Epithelial cell of prostate (primary cell): ENCODE data around the gene SEMA3G.

ENCODE experiments used
- DNase-seq: peaks from one replicate; pipeline ENCODE4 v3.0.0-alpha.2; 2011; ENCODE audit warnings: low read depth, low spot score
- H3K27ac ChIP-seq: fragments of 450-650 bp; 2 replicates; pipeline ENCODE4 v1.5.1; 2017; ENCODE audit warnings: mild to moderate bottlenecking

Gene SEMA3G

GRCh38 chr3:52399131-52399530 is 45.8 kb downstream of the SEMA3G start:
- H3K27ac ChIP-seq: no peak overlapping the region
- no peak for DNase-seq

DNA sequence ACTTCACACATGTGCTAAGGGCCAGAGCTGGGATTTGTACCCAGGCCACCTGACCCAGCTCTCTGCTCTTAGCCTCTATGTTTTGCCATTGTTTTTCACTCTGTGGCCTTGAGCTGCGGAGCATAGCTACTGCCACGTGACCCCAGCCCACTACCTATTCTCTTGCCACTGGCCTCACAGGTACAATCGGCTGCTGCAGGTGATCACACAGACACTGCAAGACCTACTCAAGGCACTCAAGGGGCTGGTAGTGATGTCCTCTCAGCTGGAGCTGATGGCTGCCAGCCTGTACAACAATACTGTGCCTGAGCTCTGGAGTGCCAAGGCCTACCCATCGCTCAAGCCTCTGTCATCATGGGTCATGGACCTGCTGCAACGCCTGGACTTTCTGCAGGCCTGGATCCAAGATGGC is 46.2 kb downstream of the SEMA3G start:
- H3K27ac ChIP-seq: no peak overlapping the region
- no peak for DNase-seq

DNA sequence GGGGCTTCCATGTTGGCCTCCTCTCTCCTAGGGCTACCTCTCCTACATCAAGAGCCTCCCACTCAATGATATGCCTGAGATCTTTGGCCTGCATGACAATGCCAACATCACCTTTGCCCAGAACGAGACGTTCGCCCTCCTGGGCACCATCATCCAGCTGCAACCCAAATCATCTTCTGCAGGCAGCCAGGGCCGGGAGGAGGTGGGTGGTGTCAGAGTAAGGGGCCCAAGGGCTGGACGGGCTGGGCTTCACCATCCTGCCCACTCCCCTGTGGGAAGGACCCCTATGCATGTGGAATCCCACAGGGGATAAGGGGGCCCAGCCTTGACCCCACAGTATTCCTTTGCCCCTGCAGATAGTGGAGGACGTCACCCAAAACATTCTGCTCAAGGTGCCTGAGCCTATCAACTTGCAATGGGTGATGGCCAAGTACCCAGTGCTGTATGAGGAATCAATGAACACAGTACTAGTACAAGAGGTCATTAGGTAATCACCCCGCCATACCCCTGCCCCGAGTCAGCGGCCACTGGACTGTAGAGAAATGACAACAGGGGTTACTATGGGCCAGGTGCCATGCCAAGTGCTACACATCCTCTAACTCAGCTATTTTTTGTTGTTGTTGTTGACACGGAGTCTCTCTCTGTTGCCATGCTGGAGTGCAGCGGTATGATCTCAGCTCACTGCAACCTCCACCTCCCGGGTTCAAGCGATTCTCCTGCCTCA is 47.1 kb downstream of the SEMA3G start:
- no peak overlapping the region for H3K27ac ChIP-seq

DNA sequence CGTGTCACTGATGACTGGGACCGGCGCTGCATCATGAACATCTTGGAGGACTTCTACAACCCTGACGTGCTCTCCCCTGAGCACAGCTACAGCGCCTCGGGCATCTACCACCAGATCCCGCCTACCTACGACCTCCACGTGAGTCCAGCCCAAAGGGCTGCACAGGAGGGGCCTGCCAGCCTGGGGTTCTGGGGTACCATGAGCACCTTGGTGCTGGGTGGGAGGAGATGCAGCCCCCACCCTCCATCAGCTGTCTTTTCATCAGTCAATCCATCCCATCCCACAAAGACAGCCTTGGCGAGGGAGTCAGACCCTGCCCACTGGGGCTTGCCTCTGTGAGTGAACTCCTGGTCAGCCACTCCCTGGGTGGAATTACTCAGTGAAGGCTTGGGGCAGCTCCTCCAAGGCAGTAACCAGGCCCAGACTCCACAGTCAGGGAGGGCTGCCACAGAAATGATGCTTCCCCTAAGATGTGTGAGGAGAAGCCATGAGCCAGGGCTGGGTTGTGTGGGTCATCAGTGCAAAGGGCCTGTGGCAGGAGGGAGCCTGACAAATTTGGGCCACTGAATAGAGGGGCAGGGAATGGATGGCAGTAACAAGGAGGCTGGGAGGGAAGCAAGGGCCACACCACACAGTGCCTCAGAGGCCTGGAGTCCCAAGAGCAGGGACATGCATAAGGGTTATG is 47.9 kb downstream of the SEMA3G start:
- no peak overlapping the region for H3K27ac ChIP-seq
- DNase-seq: no peak

More for the DNA sequence above, 47.1 kb downstream of the SEMA3G start:
- DNase-seq: no peak

GRCh38 chr3:52396011-52396906 is 48.6 kb downstream of the SEMA3G start:
- DNase-seq: no peak
- H3K27ac ChIP-seq: no peak overlapping the region

DNA sequence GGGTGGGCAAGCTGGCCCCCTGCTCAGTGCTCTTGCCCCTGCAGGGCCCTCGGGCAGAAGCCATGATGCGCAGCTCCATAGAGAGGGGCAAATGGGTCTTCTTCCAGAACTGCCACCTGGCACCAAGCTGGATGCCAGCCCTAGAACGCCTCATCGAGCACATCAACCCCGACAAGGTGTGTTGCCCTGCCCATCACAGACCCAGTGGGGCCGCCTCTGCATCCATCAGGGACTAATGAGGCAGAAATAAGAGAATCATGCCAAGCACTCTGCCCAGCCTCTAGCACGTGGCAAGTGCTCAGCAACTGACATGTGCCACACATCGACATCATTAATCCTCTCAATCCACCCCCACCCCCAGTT is 49.4 kb downstream of the SEMA3G start:
- DNase-seq: no peak
- H3K27ac ChIP-seq: no peak overlapping the region

- no peak overlapping the region for H3K27ac ChIP-seq
- no peak for DNase-seq
Observed at GRCh38 chr3:52394751-52395502, 50.0 kb downstream of the SEMA3G start.

DNA sequence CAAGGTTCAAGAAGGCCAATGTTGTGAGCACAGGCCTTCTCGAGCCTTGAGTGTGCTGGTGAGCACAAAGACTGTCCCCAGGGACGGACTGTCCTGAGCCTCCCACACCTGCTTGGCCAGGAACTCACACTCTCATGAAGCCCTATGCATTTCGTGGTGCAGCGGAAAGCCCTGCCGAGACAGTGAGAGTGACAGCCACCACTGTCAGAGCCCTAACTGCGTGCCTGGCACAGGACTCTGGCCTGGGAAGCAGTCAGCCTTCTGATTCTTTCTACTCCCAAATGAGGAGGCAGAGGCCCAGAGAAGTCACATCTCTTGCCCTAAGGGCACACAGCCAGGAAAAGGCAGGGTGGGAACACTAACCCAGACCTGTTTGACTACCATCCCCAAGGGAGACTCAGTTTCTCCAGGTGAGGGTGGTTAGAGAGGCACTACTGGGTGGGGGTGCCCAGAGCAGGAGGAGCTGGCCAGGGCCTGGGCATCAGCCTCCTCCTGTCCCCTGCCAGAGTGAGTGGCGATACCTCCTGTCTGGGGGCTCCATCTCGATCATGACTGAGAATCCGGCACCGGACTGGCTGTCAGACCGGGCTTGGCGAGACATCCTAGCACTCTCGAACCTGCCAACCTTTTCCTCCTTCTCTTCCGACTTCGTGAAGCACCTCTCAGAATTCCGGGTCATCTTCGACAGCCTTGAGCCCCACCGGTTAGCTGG is 50.8 kb downstream of the SEMA3G start:
- no peak for DNase-seq

GRCh38 chr3:52393131-52393807 is 51.6 kb downstream of the SEMA3G start:
- DNase-seq: no peak

More for the DNA sequence above, 50.8 kb downstream of the SEMA3G start:
- H3K27ac ChIP-seq: no peak overlapping the region

GRCh38 chr3:52392216-52392930 is 52.5 kb downstream of the SEMA3G start:
- no peak for DNase-seq
- no peak overlapping the region for H3K27ac ChIP-seq

More at GRCh38 chr3:52393131-52393807, 51.6 kb downstream of the SEMA3G start:
- H3K27ac ChIP-seq: no peak overlapping the region

GRCh38 chr3:52391096-52391495 is 53.8 kb downstream of the SEMA3G start:
- H3K27ac ChIP-seq: no peak overlapping the region
- DNase-seq: no peak

- no peak overlapping the region for H3K27ac ChIP-seq
- DNase-seq: no peak
Observed at GRCh38 chr3:52388933-52389332, 56.0 kb downstream of the SEMA3G start.

- no peak for DNase-seq
- H3K27ac ChIP-seq: no peak overlapping the region
Observed at GRCh38 chr3:52388348-52388821, 56.5 kb downstream of the SEMA3G start.

DNA sequence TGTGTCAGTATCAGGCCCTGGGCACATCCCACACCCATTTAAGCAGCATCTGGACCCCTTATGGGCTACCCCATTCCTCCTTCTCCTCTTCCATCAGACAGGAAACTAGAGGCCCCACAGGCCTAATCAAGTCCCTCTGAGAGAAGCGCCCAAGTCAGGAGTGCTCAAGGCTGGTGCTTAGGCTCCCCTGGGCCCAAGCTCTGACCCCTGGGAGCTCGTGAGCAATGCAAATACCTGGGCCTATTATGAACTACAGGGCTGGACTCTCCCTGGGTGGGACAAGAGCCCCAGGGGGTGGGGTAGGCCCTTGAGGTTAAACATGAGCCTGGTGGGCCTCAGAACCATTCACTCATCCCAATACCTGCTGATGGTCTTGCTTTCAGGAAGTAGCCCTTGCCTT is 57.4 kb downstream of the SEMA3G start:
- no peak for DNase-seq

DNA sequence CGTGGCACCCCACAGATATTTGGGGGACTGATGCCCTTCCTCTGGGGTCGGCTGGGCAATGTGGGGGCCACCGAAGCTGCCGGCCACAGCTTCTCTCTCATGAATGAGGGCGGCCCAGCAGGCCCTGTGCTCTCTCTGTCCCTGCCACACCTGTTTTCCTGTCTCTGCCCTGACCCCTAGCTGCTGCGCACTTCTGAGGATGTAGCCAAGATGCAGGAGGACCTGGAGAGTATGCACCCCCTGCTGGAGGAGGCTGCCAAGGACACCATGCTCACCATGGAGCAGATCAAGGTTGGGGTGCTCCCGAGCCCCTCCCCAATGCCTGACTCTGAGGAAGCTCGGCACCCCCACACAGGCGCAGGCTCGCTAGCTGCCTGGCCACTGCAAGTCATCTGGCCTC is 59.7 kb downstream of the SEMA3G start:
- H3K27ac ChIP-seq: no peak overlapping the region
- DNase-seq: no peak

More for the DNA sequence above, 57.4 kb downstream of the SEMA3G start:
- H3K27ac ChIP-seq: no peak overlapping the region

- no peak for DNase-seq
Observed at GRCh38 chr3:52384019-52384761, 60.7 kb downstream of the SEMA3G start.

DNA sequence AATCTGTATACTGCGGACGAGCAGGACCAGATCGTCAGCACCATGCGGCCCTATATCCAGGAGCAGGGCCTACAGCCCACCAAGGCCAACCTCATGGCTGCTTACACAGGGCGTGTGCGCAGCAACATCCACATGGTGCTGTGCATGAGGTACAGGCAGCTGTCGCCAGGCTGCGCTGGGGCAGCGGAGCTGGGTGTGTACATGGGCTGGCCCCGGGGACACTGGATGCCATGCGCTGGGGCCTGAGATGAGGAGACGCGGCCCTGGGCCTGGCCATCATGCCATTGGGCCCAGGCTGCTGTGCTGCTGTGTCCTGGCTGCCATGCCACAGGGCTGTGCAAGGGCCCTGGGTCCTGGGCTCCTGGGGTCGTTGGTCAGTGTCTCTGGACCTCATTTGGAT is 61.5 kb downstream of the SEMA3G start:
- DNase-seq: no peak
- H3K27ac ChIP-seq: no peak overlapping the region

More at GRCh38 chr3:52384019-52384761, 60.7 kb downstream of the SEMA3G start:
- H3K27ac ChIP-seq: no peak overlapping the region
